HG02678 (cell line): ENCODE measurements around the gene TRIAP1.

Source experiments
- ATAC-seq: cut with Tn5 transposase; IDR thresholded peaks from one replicate; pipeline ENCODE4 v1.9.1; 2021; ENCODE audit warnings: mild to moderate bottlenecking, moderate library complexity; ENCODE audit not compliant: unreplicated experiment

TRIAP1 gene

GRCh38 chr12:120432772-120433525, 13.2 kb downstream of the TRIAP1 start:
- ATAC-seq: no peak

GRCh38 chr12:120429368-120429767, 16.8 kb downstream of the TRIAP1 start:
- ATAC-seq: no peak

GRCh38 chr12:120428597-120429229, 17.5 kb downstream of the TRIAP1 start:
- no peak for ATAC-seq

GRCh38 chr12:120425797-120426196, 20.4 kb downstream of the TRIAP1 start:
- no peak for ATAC-seq

GRCh38 chr12:120422892-120423456, 23.2 kb downstream of the TRIAP1 start:
- ATAC-seq: no peak

- no peak for ATAC-seq
Observed at GRCh38 chr12:120421701-120422100, 24.5 kb downstream of the TRIAP1 start.

GRCh38 chr12:120417917-120418580, 28.1 kb downstream of the TRIAP1 start:
- ATAC-seq: no peak

- no peak for ATAC-seq
Observed at GRCh38 chr12:120416490-120417216, 29.5 kb downstream of the TRIAP1 start.

GRCh38 chr12:120413901-120414695, 32.1 kb downstream of the TRIAP1 start:
- no peak for ATAC-seq

GRCh38 chr12:120412421-120412820, 33.8 kb downstream of the TRIAP1 start:
- ATAC-seq: no peak

GRCh38 chr12:120408771-120409170, 37.4 kb downstream of the TRIAP1 start:
- no peak for ATAC-seq

GRCh38 chr12:120406553-120406952, 39.6 kb downstream of the TRIAP1 start:
- ATAC-seq: no peak

GRCh38 chr12:120406069-120406468, 40.1 kb downstream of the TRIAP1 start:
- no peak for ATAC-seq

- no peak for ATAC-seq
Observed at GRCh38 chr12:120404271-120404670, 41.9 kb downstream of the TRIAP1 start.

GRCh38 chr12:120403869-120404268, 42.3 kb downstream of the TRIAP1 start:
- ATAC-seq: no peak

GRCh38 chr12:120402217-120402616, 44.0 kb downstream of the TRIAP1 start:
- ATAC-seq: no peak

- ATAC-seq: no peak
Observed at GRCh38 chr12:120399531-120399930, 46.7 kb downstream of the TRIAP1 start.

GRCh38 chr12:120397824-120398540, 48.2 kb downstream of the TRIAP1 start:
- no peak for ATAC-seq
